AG20443 (cell line): ENCODE measurements around the gene B3GNT3.

Source experiments
- DNase-seq: peaks from one replicate; pipeline ENCODE4 v3.0.0; 2012; ENCODE audit warnings: low spot score, mixed read lengths

B3GNT3 gene

GRCh38 chr19:17860993-17861360, 66.0 kb downstream of the B3GNT3 start:
- DNase-seq, result no peak

GRCh38 chr19:17861542-17862402, 66.8 kb downstream of the B3GNT3 start:
- no peak for DNase-seq

- DNase-seq, result no peak
Observed at GRCh38 chr19:17862711-17863519, 68.0 kb downstream of the B3GNT3 start.
